RWPE1 (cell line): Measurements from ENCODE around the gene NCOA7.
A peak's percentile ranks its signal among the peaks of the same experiment; 100 is the strongest.

Source experiments
- CTCF ChIA-PET: fragments of 350-600 bp; sonication (Branson Sonifier 250); formaldehyde crosslinking; extraction: SDS; loops from one replicate; lab custom pipeline; 2021; lab: Yijun Ruan, JAX
- POLR2A ChIA-PET: fragments of 400-600 bp; formaldehyde crosslinking; extraction: SDS; loops from one replicate; lab custom pipeline; 2020; ENCODE audit warnings: antibody characterized with exemption; ENCODE audit not compliant: low non-redundant PET; lab: Yijun Ruan, JAX
- DNase-seq: peaks from one replicate; pipeline ENCODE4 v3.0.0; 2012; ENCODE audit warnings: low spot score
- H3K27ac ChIP-seq: fragments of 450-650 bp; 2 replicates; pipeline ENCODE4 v1.5.1; 2017
- CTCF ChIP-seq: fragments of 450-650 bp; conservative IDR thresholded peaks from 2 replicates; pipeline ENCODE4 v1.5.1; 2017; ENCODE audit warnings: low read depth, mild to moderate bottlenecking

Gene NCOA7

GRCh38 chr6:125867483-125867942 lies 76.8 kb downstream of the NCOA7 start:
- POLR2A ChIA-PET = no interaction called here
- DNase-seq = peak; percentile 91

DNA sequence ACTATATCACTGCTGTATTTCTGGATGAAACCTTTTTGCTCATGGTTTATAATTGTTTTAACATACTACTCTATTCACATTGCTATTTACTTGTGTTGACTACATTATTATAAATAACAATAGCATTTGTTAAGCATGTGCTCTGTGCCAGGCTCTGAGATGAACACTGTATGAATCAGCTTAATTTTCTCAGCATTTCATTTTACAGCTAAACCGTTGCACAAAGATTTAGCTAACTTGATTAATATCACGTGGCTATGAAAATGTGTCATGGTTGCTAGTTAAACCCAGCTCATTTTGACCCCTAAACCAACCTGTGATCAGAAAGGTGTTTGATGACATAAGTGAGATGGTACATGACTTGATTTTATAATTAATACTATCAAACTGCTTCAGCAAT lies 77.5 kb downstream of the NCOA7 start:
- CTCF ChIA-PET = interaction anchor here (0.6 kb wide), 3 partner anchors 9 to 71 kb away, joined by 3 to 4 read pairs (median 4); no protein-coding TSS in a partner anchor
- POLR2A ChIA-PET = no interaction called here
- TF ChIP-seq CTCF = no peak
- DNase-seq = peak; percentile 19
- H3K27ac ChIP-seq = no peak overlapping the region

More at GRCh38 chr6:125867483-125867942, 76.8 kb downstream of the NCOA7 start:
- peak overlapping the region; percentile 53; the same call in 1 of the 2 replicates for H3K27ac ChIP-seq
- CTCF ChIA-PET = interaction anchor here (0.6 kb wide), 3 partner anchors 8 to 71 kb away, joined by 3 to 4 read pairs (median 4); no protein-coding TSS in a partner anchor
- TF ChIP-seq CTCF = no peak

DNA sequence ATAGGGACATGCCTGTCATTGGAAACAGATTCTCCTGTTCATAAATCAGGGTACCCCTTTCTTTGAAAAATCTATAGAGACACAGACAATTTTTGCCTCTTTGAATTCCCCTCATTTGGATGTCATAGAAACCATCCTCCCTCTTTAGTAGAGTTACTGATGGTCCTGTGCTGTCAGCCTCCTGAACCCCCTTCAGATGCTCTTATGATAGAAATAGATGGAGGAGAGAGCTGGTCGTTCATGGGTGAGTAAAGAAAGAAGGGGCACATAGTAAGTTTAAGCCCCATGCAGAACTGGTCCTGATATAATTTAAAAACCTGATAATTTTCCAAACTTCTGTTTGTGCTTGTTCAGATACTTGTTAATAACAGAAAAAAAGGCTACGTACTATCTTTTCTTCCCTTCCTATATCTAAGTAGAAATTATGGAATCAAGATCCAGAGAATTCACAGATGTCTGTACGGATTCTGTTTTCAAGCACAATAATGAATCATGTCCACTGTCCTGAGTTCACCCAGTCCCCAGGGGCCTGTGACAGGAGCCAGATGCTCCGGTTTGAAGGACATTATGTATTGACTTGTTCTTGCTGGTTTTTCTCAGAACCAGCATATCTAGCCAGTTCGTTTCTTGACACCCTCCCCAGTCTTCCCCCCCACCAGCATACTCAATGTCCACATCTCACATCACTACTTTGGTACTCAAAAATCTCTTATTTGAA lies 78.1 kb downstream of the NCOA7 start:
- ChIA-PET CTCF (no interaction called here), POLR2A (no interaction called here)
- TF ChIP-seq CTCF = no peak
- no peak overlapping the region for H3K27ac ChIP-seq
- DNase-seq = no peak

- ChIA-PET CTCF (no interaction called here), POLR2A (no interaction called here)
- no peak for DNase-seq
- H3K27ac ChIP-seq = no peak overlapping the region
- no peak for TF ChIP-seq CTCF
Observed at GRCh38 chr6:125869427-125869826, 78.7 kb downstream of the NCOA7 start.

GRCh38 chr6:125871365-125871764 lies 80.6 kb downstream of the NCOA7 start:
- no peak for TF ChIP-seq CTCF

DNA sequence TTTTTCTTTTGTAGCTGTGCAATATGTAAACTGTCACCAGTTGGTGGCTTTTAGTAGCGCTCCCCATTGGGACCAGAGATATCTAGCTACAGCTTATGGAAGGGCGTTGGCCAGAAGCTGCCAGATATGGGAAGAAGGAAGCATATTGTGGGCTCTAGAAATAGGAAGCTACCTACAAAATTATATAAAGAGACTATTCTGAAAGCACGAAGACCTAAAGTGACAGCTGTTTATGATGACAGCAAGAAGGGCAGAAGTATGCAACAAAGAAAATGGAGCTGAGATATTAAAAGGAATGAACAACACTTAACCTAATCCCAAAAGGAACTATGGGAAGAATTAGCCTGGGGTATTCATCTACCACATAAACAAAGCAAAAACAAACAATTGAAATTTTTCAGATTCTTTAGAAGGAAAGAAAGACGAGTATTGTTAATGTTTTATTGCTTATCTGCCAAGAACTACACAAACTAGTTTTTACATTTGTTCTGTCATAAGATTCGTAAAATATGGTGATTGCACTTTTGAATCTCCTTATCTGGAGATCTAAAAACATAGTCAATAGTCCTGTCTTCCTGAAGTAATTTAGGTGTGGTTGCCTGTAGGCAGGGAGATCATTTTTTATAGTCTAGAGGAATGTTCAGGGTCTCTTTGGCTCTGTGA lies 81.6 kb downstream of the NCOA7 start:
- POLR2A ChIA-PET = no interaction called here
- TF ChIP-seq CTCF = no peak
- DNase-seq = no peak
- CTCF ChIA-PET = interaction anchor here (0.7 kb wide), 1 partner anchor 95 kb away, joined by 3 read pairs; no protein-coding TSS in a partner anchor
- no peak overlapping the region for H3K27ac ChIP-seq

More at GRCh38 chr6:125871365-125871764, 80.6 kb downstream of the NCOA7 start:
- H3K27ac ChIP-seq = no peak overlapping the region
- ChIA-PET POLR2A (no interaction called here), CTCF (interaction anchor here (0.5 kb wide), 1 partner anchor 1667 kb away, joined by 5 read pairs; no protein-coding TSS in a partner anchor)
- DNase-seq = no peak
